GM12892 (cell line): Measurements from ENCODE around the gene TAF11L14.

Experiments used
- POLR2A ChIP-seq: IDR thresholded peaks from 2 replicates; pipeline ENCODE4 v1.6.1; 2011; ENCODE audit warnings: low read depth, low read length, control low read depth
- POLR2AphosphoS5 ChIP-seq: IDR thresholded peaks from 2 replicates; pipeline ENCODE4 v1.6.1; 2011; ENCODE audit warnings: low read depth, low read length, control low read depth
- TAF1 ChIP-seq: IDR thresholded peaks from 2 replicates; pipeline ENCODE4 v1.6.1; 2011; ENCODE audit warnings: low read depth, mild to moderate bottlenecking, control low read depth, low read length, borderline replicate concordance

DNA sequence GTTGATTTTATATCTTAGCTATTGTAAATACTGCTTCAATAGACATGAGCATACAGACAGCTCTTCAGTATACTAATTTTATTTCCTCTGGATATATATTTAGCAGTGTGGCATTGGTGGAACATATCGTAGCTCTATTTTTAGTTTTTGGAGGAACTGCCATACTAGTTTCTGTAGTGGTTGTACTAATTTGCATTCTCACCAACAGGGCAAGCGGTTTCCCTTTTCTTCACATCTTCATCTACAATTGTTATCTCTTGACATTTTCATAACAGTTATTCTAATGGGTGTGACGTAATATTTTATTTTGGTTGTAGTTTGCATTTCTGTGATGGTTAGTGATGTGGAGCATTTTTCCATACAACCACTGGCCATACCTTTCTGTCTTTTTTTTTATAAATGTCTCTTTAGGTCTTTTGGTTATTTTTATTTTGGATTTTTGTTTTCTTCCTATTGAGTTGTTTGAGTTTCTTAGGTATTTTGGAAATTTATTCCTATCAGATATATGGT lies 32.5 kb downstream of the TAF11L14 start:
- TF ChIP-seq POLR2A (no peak), TAF1 (no peak), POLR2AphosphoS5 (no peak)
